Femur (tissue), 1 donor: Measurements from ENCODE around the gene HILPDA.

ENCODE experiments used
- DNase-seq: peaks from one replicate; pipeline ENCODE4 v3.0.0-alpha.2; 2017

Gene HILPDA

GRCh38 chr7:128455543-128456254 lies at the start of gene HILPDA:
Gene HILPDA (plus strand): TSS chr7:128455878. CDS start chr7:128457269, 1,391 bp downstream.
- peak; percentile 94 for DNase-seq

- no peak for DNase-seq
Measured at GRCh38 chr7:128406314-128407232, 49.1 kb upstream of the HILPDA start.

GRCh38 chr7:128407233-128407589 lies 48.5 kb upstream of the HILPDA start:
- DNase-seq: no peak

GRCh38 chr7:128407751-128408708 lies 47.6 kb upstream of the HILPDA start:
- peak; percentile 32 for DNase-seq

- peak; percentile 63 for DNase-seq
Measured at GRCh38 chr7:128408709-128409595, 46.7 kb upstream of the HILPDA start.

- DNase-seq: peak; percentile 92
Measured at GRCh38 chr7:128409596-128410450, 45.9 kb upstream of the HILPDA start, which contains the start of gene IMPDH1. Gene IMPDH1 (minus strand): TSS chr7:128409982. CDS start chr7:128409901, 81 bp downstream.

GRCh38 chr7:128410451-128410753 lies 45.3 kb upstream of the HILPDA start:
- DNase-seq: no peak

- DNase-seq: no peak
Measured at GRCh38 chr7:128415217-128415785, 40.4 kb upstream of the HILPDA start.

GRCh38 chr7:128417071-128417470 lies 38.6 kb upstream of the HILPDA start:
- DNase-seq: no peak

- no peak for DNase-seq
Measured at GRCh38 chr7:128419257-128419656, 36.4 kb upstream of the HILPDA start.

GRCh38 chr7:128420773-128421172 lies 34.9 kb upstream of the HILPDA start:
- no peak for DNase-seq

- DNase-seq: no peak
Measured at GRCh38 chr7:128421384-128421783, 34.3 kb upstream of the HILPDA start.

GRCh38 chr7:128422037-128422436 lies 33.6 kb upstream of the HILPDA start:
- no peak for DNase-seq

- no peak for DNase-seq
Measured at GRCh38 chr7:128422842-128423241, 32.8 kb upstream of the HILPDA start.

- no peak for DNase-seq
Measured at GRCh38 chr7:128424686-128425275, 30.9 kb upstream of the HILPDA start.

- peak; percentile 65 for DNase-seq
Measured at GRCh38 chr7:128425850-128426249, 29.8 kb upstream of the HILPDA start.

- DNase-seq: no peak
Measured at GRCh38 chr7:128427289-128427891, 28.3 kb upstream of the HILPDA start.

- DNase-seq: no peak
Measured at GRCh38 chr7:128430207-128430606, 25.5 kb upstream of the HILPDA start.

GRCh38 chr7:128431221-128431620 lies 24.5 kb upstream of the HILPDA start:
- DNase-seq: no peak

- DNase-seq: no peak
Measured at GRCh38 chr7:128431754-128432153, 23.9 kb upstream of the HILPDA start.
